Amygdala (tissue), 56 donors: ENCODE data around the gene KIT.

Source experiments
- DNase-seq, 56 donors: peaks; one replicate each; lab custom pipeline; 2025; lab: John Stamatoyannopoulos, UW

Gene KIT

DNA sequence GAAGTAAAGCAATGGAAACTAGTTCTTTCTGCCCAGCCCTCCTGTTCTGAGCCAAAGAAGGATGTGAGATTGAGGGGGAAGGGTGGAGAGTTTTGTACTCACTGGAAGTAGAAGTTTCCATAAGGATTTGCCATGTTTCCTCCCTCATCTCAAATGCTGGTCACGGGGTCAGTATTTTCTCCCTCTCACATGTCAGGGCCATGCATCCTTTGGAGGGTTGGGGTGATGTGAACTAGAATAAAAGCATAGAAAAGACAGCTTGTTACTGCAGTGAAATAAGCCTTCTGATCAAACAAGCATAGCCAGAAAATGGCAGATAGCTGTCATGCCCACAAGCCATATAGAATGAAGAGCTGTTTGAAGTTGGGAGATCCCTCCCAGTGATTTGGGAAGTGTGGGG is 79.7 kb downstream of the KIT start:
- no peak for DNase-seq

DNA sequence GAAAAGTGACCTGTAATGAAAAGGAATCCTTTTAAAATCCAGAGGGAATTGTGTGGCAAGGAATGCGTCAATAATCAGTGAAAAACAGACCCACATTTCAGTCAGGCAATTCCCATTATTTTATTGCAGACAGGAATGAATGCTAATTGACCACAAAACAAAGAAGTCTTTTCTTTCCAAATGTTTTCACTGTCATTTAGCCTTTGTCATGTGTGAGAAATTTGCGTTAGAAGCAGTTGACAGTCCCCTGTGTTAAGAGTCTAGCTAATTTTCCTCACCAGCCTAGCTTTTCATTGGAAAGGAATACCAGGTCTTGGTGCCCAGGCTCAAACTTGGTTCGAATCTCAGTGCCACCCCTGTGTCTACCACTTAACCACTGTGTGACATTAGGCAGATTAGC is 83.4 kb downstream of the KIT start:
- peak in 3 of 56 donors; percentile 2 to 17 (median 9) for DNase-seq

DNA sequence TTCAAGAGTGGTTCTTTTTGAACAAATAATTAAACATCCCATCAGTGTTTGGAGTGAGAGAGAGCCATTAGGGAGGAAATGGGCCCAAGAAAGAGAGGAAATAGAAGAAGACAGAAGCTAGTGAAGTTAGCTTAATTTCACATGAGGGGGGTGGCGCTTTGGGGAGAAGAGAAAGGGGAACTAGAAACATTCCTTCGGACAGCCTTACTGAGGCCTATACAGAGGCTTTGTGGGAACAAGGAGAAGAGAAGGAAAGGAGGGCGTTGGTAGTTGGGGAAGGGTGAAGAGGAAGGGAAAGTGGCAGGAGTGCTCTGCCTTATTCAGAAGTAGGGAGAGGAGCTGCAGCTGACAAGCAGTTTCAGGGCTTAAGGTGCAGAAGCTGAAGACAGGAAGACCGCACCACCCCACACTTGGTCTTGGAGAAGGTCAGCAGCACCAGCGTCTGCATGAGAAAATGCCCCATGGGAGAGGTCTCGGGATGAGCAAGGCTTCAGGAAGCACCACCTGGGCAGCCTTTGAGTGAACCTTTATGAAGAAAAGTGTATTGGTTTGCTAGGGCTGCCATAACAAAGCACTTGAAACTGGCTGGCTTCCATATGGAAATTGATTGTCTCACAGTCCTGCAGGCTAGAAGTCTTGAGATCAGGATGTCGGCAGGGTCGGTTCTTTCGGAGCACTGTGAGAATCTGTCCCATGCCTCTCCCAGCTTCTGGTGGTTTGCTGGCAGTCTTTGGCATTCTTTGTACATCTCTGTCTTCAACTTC is 85.1 kb downstream of the KIT start:
- DNase-seq, result no peak

DNA sequence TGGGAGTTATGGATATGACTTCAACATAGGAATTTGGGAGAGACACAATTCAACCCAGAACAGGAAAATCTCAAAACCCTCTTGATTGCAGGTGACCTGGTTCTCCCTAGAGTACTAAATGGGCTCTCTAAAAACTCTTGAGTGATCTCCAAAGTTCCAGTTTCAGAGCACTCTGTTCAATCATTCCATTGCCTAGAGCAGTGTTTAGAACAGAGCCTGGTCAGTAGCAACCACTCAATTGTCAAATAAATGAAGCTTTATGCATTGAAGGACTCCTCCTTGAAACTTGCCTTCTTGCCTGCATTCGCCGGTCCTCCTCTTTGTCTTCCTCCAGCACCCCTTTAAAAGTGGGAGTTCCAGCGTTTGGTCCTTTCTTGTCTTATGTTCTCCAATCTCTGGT is 85.8 kb downstream of the KIT start:
- DNase-seq, result no peak

DNA sequence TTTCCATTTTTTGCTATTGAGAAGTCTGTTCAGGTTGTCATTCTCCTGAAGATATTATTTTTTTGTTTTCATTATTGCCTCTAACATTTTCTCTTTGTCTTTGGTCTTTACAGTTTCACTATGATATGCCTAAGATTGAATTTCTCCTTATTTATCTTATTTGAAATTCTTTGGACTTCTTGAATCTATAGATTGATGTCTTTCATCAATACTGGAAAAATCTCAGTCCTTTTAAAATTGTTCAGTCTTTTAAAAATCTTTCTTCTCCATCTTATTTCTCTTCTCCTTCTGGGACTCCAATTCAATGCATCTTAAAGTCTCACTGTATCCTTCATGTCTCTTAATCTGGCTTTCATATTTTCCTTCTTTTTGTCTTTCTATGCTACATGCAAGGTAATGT is 86.7 kb downstream of the KIT start:
- no peak for DNase-seq

DNA sequence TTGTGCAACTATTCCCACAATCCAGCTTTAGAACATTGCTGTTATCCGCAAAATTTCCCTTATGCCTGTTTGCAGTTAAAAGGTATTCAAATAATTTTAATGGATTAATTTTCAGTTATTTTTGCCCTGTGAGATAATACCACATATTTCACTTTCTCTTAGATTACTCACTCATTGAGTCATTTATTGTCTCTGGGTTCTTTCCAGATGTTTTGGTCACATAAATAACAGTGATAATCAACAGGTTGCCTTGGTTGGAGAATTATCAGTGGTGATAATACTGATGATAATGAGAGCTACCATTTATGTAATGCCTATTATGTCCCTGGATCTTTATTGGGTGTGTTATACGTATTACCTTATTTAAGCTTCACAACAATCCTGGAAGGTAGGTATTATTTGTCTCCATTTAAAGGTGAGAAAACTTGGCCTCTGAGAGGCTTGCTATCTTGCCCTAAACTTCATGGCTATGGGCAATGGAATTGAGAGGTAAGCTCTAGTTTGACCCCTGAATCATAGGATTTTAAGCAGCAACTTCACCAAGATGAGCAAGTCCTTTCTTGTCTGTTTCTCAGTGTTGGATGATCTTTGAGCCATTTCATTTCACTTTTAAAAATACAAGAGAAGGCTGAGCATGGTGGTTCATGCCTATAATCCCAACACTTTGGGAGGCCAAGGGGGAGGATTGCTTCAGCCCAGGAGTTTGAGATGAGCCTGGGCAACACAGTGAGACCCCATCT is 87.4 kb downstream of the KIT start:
- no peak for DNase-seq

DNA sequence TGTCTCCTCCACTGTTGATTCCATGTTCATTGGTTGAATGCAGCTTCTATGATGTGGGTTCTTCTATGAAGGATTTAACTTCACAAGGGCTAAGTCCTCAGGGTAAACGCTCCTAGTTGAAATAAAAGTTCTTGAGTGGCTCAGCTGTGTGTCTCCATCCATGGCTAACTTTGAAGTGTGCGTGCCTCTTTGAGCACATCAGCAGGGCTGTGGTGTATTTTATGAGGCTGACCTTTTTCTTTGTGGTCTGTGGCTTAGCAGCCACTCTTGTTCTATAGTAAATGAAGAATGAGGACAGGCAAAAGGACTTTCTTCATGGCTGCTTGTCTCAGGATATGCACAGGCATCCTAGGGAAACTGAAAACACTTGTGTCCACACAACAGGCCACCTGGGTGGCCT is 88.5 kb downstream of the KIT start:
- no peak for DNase-seq

DNA sequence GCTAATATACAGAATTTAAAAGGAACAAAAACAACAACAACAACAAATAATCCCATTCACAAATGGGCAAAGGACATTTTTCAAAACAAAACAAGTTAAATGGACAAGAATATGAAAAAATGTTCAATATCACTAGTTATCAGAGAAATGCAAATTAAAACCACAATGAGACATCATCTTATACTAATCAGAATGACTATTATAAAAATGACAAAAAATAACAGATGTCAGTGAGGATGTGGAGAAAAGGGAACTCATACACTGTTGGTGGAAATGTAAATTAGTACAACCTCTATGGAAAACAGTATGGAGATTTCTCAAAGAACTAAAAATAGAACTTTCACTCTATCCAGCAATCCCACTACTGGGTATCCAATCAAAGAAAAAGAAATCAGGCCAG is 92.6 kb downstream of the KIT start:
- DNase-seq, result no peak

DNA sequence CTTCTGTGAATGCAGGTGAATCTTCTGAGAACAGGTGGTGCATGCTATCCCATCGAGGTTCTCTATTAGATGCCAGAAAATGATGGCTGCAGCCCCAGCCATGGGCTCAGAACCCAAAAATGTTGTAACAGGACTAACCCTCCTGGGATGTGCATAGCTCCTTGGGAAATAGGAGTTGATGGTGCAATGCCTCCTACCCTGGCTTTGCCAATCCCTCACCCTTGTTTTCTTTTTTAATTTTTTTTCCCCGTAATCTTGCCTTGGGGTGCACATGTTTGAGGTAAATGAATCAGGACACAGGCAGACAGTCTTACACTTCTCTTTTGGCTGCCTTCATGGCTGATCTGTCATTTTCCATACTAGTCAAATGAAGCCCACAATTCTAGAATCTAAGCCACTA is 96.6 kb downstream of the KIT start:
- no peak for DNase-seq

DNA sequence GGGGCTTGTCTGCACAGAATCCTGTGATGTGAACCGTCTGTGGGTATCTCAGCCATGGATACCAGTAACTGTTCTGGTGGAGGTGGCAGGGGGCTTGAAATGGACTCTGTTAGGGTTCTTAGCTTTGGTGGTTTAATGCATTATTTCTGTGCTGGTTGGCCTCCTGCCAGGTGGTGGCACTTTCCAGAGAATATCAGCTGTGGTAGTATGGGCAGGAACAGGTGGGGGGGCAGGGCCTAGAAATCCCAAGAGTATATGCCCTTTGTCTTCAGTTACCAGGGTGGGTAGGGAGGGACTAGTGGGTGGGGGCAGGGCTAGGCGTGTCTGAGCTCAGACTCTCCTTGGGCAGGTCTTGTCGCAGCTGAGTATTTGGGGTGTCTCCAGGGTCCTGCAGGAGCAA is 106.7 kb downstream of the KIT start:
- no peak for DNase-seq

DNA sequence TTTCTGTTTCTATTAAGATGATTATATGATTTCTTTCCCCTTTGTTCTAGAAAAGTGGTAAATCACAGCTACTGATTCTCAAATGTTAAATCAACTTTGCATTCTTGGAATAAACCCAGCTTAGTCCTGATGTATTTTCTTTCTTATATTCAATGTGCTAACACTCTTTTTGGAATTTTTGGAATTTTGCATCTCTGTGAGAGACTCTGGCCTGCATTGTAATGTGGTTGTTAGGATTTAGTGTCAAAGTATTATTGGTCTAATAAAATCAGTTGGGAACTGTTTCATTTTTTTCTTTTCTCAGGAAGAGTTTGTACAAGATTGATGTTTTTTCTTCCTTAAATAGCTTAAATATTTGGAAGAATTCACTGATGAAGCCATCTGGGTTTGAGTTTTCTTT is 109.6 kb downstream of the KIT start:
- no peak for DNase-seq

DNA sequence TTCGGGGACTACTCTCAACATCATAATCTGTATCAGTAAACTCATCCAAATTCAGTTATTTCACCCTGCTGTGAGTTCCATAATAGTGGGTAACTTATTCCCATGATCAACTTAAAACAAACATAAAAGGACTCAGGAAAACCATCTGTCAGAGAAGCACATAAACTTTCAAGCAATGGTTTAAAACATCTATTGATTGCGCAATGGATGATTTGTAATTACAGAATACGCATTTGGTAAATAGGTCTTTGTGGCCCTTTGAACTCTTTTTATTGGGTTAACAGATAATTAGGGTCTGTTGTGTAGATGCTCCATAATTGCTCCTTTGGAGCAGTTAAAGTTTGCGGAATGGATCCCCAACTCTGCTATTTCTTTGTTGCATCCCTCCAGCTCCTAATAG is 115.3 kb downstream of the KIT start:
- DNase-seq, result no peak

DNA sequence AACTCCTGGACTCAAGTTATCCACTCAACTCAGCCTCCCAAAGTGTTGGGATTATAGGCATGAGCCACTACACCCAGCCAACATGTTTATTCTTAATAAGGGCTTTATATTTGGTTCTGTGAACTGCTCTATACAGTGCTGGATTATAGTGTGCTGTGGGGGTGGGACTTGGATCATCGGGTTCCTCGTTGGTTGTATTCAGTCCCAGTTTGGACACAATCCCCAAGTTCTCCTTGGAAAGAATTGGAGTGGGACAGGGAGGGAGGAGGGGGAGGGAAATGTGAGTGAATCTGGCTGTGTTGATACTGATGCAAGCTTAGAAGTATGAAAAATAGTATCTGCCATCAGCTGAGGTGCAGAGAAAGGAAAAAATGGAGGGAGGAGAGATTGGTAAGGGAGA is 121.3 kb downstream of the KIT start:
- no peak for DNase-seq

DNA sequence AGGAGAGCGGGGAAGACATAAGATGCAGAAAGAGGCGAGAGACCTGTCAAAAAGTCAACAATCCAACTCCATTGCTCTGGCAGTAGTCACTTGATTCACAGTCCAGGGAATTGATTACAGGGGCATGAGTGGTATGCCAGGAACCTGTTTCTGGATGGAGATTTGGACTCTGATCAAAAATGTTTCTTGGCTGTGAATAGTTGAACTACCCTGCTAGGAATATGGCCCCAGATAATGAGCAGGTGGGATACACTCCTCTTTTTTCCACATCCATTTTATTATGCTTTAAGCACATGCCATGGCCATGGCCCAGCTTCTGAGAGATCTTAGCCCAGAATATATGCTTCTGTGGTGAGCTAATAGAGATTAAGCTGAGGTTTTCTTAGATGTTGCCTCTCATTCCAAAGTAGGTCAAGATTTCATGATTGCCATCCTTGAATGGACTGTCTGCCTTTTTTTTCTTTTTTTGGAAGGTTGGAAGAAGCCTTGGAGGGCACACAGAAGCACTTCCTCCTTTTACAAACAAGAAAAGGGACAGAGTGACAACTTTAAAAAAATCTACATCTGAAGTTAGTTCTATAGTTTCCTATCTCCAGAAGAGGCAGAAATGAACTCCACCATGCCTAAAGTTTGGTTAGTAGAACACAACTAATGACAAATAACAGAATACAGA is 121.9 kb downstream of the KIT start:
- DNase-seq, result no peak

DNA sequence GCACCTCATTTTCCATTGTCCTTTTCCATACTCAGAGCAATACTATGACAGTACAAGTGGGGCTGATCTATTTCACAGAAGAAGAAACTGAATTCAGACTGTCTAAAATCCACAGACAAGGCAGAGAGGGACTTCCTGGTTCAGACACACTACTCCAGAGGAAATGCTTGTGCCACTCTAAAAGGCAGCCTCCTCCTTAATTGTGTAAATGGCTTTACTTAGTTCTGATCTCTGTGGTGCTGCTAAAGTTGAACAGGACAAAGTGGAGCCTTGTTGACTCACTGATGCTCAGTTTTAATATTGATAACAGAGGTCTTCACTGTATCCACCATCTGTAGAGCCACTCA is 122.4 kb downstream of the KIT start:
- DNase-seq, result no peak

DNA sequence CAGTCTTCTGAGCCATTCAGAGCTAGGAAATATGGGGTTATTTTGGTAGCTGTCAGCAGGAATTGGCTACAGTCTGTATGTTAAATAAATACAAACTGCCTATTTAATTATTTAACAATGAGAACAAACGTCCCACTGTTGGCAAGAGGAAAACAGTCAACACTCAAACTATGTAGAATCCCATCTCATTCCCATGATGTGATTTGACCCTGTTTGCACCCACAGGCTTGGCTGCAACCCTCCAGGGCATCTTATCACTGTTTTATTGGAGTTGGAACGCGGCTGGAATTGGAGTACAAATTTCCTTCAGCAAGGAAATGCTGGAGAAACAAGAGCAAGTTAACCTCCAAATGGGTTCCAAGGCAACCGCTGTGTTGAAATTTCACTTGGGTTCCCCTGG is 124.0 kb downstream of the KIT start:
- DNase-seq, result peak in 3 of 56 donors; percentile 1 to 26 (median 1)

DNA sequence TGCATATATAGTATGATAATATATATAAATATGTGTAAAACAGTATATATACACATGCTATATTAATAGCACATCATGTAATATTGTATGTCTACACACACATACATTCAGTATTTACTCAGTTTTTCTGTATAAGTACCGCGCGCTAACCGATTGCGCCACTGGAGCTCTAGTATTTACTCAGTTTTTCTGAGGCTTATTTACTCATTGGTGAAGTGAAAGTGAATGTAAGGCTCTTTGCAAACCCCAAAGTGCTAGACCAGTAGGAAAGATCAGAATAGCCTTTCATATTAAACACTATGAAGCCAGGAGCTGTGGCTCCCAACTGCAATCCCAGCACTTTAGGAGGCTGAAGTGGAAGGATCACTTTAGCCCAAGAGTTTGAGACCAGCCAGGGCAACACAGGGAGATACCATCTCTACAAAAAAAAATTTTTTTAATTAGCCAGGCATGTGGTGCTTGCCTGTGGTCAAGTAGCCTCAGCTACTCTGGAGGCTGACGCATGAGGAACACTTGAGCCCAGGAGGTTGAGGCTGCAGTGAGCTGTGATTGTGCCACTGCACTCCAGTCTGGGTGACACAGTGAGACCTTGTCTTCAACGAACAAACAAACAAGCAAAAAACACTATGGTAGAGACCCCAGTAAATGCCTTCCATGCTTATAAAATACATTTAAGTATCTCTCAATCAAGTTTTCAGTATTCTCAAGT is 125.8 kb downstream of the KIT start:
- peak in 2 of 56 donors; percentile 13 to 14 for DNase-seq

DNA sequence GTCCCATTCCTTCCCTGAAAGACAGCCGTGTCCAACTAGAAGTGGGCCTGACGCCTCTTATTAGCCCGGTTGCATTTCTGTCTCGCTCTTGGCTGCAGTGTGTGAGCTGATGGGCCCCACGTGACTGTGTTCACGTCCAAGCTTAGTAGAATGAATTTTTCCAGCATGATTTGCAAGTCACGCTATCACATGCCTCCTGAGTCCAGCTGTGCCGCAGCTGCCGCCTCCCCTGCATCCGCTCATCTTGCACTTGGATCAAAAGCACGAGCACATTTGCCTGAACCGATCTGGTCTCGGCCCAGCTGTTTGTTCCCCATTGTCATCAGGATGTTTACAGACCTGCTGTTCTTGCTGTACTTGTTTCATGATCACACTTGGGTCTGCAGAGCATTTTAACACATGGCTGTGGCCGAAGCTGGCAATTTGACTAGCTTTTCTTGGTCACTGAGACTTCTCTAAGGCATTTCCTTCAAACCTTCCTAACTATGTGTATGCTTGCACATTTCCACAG is 126.5 kb downstream of the KIT start:
- DNase-seq, result peak in 55 of 56 donors; percentile 17 to 89 (median 64)
